Caco-2 (cell line): Measurements from ENCODE around the gene ATXN7L1. TPM values are rescaled to one million over a fixed set of nuclear protein-coding genes. Genes with fewer than 3 reads are reported as not detected.

Experiments used
- BruUV-seq: library from RNA; stranded (reverse); fragments of 400-500 nt; replicated peaks from 2 replicates; lab custom pipeline; 2021; lab: Mats Ljungman, UMichigan
- CTCF ChIA-PET: fragments of 300-600 bp; sonication (Branson Sonifier 250); formaldehyde crosslinking; loops from one replicate; lab custom pipeline; 2022; ENCODE audit warnings: antibody characterized with exemption; lab: Charles Lee
- POLR2A ChIA-PET: fragments of 300-600 bp; sonication (Branson Sonifier 250); formaldehyde crosslinking; loops from one replicate; lab custom pipeline; 2022; ENCODE audit warnings: antibody characterized with exemption; lab: Charles Lee
- DNase-seq, 2 experiments: peaks; one replicate each; pipeline versions ENCODE4 v3.0.0 to v3.0.0-alpha.2; 2020 to 2022
- H3K27me3 ChIP-seq: replicated peaks from 2 replicates; pipeline ENCODE4 v1.6.0; 2011; ENCODE audit warnings: low read length; ENCODE audit not compliant: control insufficient read depth, insufficient read depth
- H3K36me3 ChIP-seq: 2 replicates; pipeline ENCODE4 v1.5.1; 2011; ENCODE audit warnings: low read length; ENCODE audit not compliant: control insufficient read depth, insufficient read depth
- H3K4me1 ChIP-seq: fragments of 250-450 bp; sonication (Bioruptor Pico); 2 replicates; pipeline ENCODE4 v1.5.1; 2020; ENCODE audit warnings: mild to moderate bottlenecking
- H3K4me3 ChIP-seq: 2 replicates; pipeline ENCODE4 v1.5.1; 2011; ENCODE audit warnings: low read depth, mild to moderate bottlenecking, control low read depth, low read length
- H3K9me3 ChIP-seq: fragments of 250-450 bp; sonication (Bioruptor Pico); 2 replicates; pipeline ENCODE4 v1.5.1; 2020; ENCODE audit warnings: mild to moderate bottlenecking, moderate library complexity
- H3K27ac Mint-ChIP-seq: one replicate; pipeline ENCODE4 v1.8.0; 2022; ENCODE audit warnings: mixed read lengths; ENCODE audit not compliant: unreplicated experiment
- H3K27me3 Mint-ChIP-seq: one replicate; pipeline ENCODE4 v1.8.0; 2022; ENCODE audit warnings: mixed read lengths; ENCODE audit not compliant: insufficient read depth, unreplicated experiment
- H3K36me3 Mint-ChIP-seq: one replicate; pipeline ENCODE4 v1.8.0; 2022; ENCODE audit warnings: mild to moderate bottlenecking, mixed read lengths; ENCODE audit not compliant: insufficient read depth, unreplicated experiment
- H3K4me1 Mint-ChIP-seq: one replicate; pipeline ENCODE4 v1.8.0; 2022; ENCODE audit warnings: low read depth, mixed read lengths; ENCODE audit not compliant: unreplicated experiment
- H3K4me3 Mint-ChIP-seq: one replicate; pipeline ENCODE4 v1.8.0; 2022; ENCODE audit warnings: mild to moderate bottlenecking, moderate library complexity, mixed read lengths; ENCODE audit not compliant: unreplicated experiment
- H3K9me3 Mint-ChIP-seq: one replicate; pipeline ENCODE4 v1.8.0; 2022; ENCODE audit warnings: mixed read lengths; ENCODE audit not compliant: unreplicated experiment
- intact Hi-C: fragments of 100-400 bp; cut with micrococcal nuclease; formaldehyde crosslinking; loops from one replicate; pipeline ENCODE4 v1.10.0; 2022; ENCODE audit not compliant: unreplicated experiment
- total RNA-seq: library from RNA; stranded (reverse); gene quantifications from 2 replicates; pipeline ENCODE4 v1.2.3, GENCODE V29; 2022
- TF ChIP-seq, protein P1 (sequence below), 2 experiments: fragments of 200-600 bp in 1 of 2; IDR thresholded peaks; 1 replicate in 1 of 2; 2 replicates in 1 of 2; pipeline versions ENCODE4 v1.5.1 to v1.8.0; 2011 to 2022; ENCODE audit warnings: antibody characterized with exemption in 1 of 2, control low read depth in 1 of 2, inconsistent platforms in 1 of 2, low read depth in 1 of 2, low read length in 1 of 2, mild to moderate bottlenecking in 1 of 2, moderate library complexity in 1 of 2; ENCODE audit not compliant: insufficient read depth in 1 of 2, severe bottlenecking in 1 of 2, unreplicated experiment in 1 of 2

ATXN7L1 gene
- total RNA-seq, 1 experiment from 2014 or later = 14.1 TPM

DNA sequence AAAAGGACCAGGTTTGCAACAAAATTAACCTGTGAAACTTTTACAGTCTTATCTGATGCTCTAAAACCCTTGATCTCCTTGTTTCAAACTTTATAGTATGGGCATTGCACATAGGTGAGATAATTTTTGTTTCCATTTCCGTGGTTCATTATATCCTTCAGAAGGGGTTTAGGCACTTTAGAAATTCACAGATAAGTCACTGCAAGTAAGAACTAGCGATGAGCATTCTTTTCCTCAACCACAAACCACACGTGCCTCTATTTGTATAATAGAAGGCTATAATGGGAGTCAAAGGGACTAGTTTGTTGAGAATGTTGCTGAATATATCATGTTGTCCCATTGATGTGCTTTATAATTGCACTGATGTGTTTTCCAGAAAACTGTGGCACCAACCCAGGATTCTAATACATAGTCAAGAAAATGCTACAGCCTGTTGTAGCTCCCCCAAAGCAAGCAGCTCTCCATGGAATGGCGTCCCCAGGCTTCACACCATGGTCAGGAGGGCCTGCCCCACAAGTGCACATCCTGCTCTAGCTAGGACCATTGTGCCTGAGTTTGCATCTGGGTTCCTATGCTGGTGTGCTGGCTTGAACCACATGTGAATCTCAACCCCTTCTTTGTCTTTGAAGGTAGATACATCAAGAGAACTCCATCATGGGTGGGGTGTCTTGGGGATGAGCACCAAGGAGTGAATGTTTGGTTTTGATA is 14.0 kb upstream of the ATXN7L1 start:
- Histone ChIP-seq H3K36me3 (no peaks in the 10 kb centered on the region), H3K4me3 (no peak overlapping the region), H3K27me3 (no peaks in the 10 kb centered on the region), H3K9me3 (no peaks in the 10 kb centered on the region), H3K4me1 (no peaks in the 10 kb centered on the region)
- no TSS peak for BruUV-seq
- ChIA-PET CTCF (no interaction called here), POLR2A (no interaction called here)
- Mint-ChIP-seq H3K9me3 (no peaks in the 10 kb centered on the region), H3K4me1 (peaks cover 8% of the 10 kb centered on the region), H3K4me3 (no peak overlapping the region), H3K27ac (no peak overlapping the region), H3K36me3 (no peaks in the 10 kb centered on the region), H3K27me3 (no peaks in the 10 kb centered on the region)
- DNase-seq = no peak
- intact Hi-C loops = no loop called here
- TF ChIP-seq, protein P1, sequence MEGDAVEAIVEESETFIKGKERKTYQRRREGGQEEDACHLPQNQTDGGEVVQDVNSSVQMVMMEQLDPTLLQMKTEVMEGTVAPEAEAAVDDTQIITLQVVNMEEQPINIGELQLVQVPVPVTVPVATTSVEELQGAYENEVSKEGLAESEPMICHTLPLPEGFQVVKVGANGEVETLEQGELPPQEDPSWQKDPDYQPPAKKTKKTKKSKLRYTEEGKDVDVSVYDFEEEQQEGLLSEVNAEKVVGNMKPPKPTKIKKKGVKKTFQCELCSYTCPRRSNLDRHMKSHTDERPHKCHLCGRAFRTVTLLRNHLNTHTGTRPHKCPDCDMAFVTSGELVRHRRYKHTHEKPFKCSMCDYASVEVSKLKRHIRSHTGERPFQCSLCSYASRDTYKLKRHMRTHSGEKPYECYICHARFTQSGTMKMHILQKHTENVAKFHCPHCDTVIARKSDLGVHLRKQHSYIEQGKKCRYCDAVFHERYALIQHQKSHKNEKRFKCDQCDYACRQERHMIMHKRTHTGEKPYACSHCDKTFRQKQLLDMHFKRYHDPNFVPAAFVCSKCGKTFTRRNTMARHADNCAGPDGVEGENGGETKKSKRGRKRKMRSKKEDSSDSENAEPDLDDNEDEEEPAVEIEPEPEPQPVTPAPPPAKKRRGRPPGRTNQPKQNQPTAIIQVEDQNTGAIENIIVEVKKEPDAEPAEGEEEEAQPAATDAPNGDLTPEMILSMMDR (IDR thresholded peaks at IDR 0.05; ENCODE audit: insufficient read depth in 1 of 2, low read depth in 1 of 2, low read length in 1 of 2, severe bottlenecking in 1 of 2, unreplicated experiment in 1 of 2) = no peak

DNA sequence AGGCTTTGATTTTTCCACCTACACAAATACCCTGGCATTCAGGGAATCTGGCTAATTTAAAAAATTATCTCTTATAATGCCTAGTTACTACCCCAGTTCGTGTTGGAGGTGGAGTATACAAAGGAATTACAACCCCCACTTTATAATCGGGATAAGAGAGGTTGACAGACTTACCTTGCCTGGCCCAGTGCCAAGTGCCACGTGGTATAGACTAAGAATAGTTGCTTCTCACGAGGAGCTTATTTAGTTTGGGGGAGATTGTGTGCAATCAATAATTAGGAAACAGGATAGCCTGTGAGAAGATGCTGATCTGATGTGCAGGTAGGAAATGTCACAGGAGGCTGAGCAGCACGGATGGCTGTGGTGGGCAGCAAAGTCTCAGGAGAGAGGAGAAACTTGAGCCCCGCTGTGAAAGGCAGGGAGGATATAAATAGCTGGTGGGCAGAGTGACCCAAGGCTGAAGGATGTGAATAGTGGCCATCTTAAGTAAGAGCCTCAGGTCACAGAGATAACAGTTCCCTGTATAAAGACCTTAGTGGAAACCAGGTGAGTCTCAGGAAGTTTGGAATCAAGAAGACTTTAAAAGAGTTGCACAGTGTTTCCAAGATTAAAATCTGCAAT is 11.3 kb upstream of the ATXN7L1 start:
- Mint-ChIP-seq H3K4me1 (no peaks in the 10 kb centered on the region), H3K4me3 (no peak overlapping the region), H3K9me3 (no peaks in the 10 kb centered on the region), H3K27me3 (no peaks in the 10 kb centered on the region), H3K36me3 (no peaks in the 10 kb centered on the region), H3K27ac (no peak overlapping the region)
- H3K9me3 ChIP-seq = no peaks in the 10 kb centered on the region
- no peaks in the 10 kb centered on the region for H3K4me1 ChIP-seq
- no peaks in the 10 kb centered on the region for H3K27me3 ChIP-seq
- intact Hi-C loops = no loop called here
- ChIA-PET CTCF (interaction anchor here (0.7 kb wide), 1 partner anchor 122 kb away, joined by 4 read pairs; no protein-coding TSS in a partner anchor), POLR2A (no interaction called here)
- H3K4me3 ChIP-seq = no peak overlapping the region
- TF ChIP-seq, protein P1 (IDR thresholded peaks at IDR 0.05; ENCODE audit: insufficient read depth in 1 of 2, low read depth in 1 of 2, low read length in 1 of 2, severe bottlenecking in 1 of 2, unreplicated experiment in 1 of 2) = no peak
- DNase-seq = no peak
- H3K36me3 ChIP-seq = no peaks in the 10 kb centered on the region
- BruUV-seq = no TSS peak

DNA sequence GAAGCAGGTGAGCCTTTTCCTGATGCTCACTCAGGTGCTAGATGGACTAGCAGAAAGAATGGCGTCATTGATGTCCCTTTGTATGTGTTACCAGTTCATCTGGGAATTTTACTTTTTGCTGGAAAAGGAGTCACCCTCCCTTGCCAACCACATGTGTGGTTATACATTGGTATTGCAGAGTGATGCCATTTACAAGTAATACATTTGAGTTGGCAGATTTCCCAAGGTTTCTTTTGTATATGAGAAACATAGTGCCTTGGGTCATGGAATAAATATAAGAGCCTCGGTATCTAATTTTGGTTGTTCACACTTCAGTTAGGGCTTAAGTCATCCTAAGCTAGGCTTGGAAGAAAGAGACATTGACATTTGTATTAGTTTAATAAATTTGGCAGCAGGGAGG is 10.4 kb upstream of the ATXN7L1 start:
- Histone ChIP-seq H3K9me3 (no peaks in the 10 kb centered on the region), H3K4me3 (no peak overlapping the region), H3K27me3 (no peaks in the 10 kb centered on the region), H3K36me3 (no peaks in the 10 kb centered on the region), H3K4me1 (no peaks in the 10 kb centered on the region)
- no peak overlapping the region for H3K27ac Mint-ChIP-seq
- no peaks in the 10 kb centered on the region for H3K36me3 Mint-ChIP-seq
- BruUV-seq = no TSS peak
- POLR2A ChIA-PET = no interaction called here
- no peak overlapping the region for H3K4me3 Mint-ChIP-seq
- DNase-seq = no peak
- CTCF ChIA-PET = interaction anchor here (0.7 kb wide), 1 partner anchor 123 kb away, joined by 4 read pairs; no protein-coding TSS in a partner anchor
- H3K4me1 Mint-ChIP-seq = no peaks in the 10 kb centered on the region
- no peaks in the 10 kb centered on the region for H3K27me3 Mint-ChIP-seq
- intact Hi-C loops = no loop called here
- no peaks in the 10 kb centered on the region for H3K9me3 Mint-ChIP-seq
- TF ChIP-seq, protein P1 (IDR thresholded peaks at IDR 0.05; ENCODE audit: insufficient read depth in 1 of 2, low read depth in 1 of 2, low read length in 1 of 2, severe bottlenecking in 1 of 2, unreplicated experiment in 1 of 2) = no peak
